ENCODE measurements around the gene FCGR2B.
A peak's percentile ranks its signal among the peaks of the same experiment; 100 is the strongest.
"Not testable (repeated sequence)": the region's sequence is repeated elsewhere in the genome, so short reads cannot be mapped to it uniquely, and the experiment has no call there.

FCGR2B gene

GRCh38 chr1:161722406-161722805, 59.5 kb downstream of the FCGR2B start:
- no peak for DNase-seq (ENCODE audit: low read depth, low spot score)
- in situ Hi-C loops (cut with HindIII; ENCODE audit: low sequenced_read_pairs) = no loop called here
- TF ChIP-seq CTCF (IDR thresholded peaks at IDR 0.05; ENCODE audit: low read depth, low read length) = no peak

GRCh38 chr1:161723459-161724141, 60.7 kb downstream of the FCGR2B start:
- no peak for TF ChIP-seq CTCF (IDR thresholded peaks at IDR 0.05; ENCODE audit: low read depth, low read length)
- in situ Hi-C loops (cut with HindIII; ENCODE audit: low sequenced_read_pairs) = no loop called here
- no peak overlapping the region for H3K4me3 ChIP-seq (ENCODE audit: low read depth, low read length)
- no peak for DNase-seq (ENCODE audit: low read depth, low spot score)

More at GRCh38 chr1:161722406-161722805, 59.5 kb downstream of the FCGR2B start:
- no peak overlapping the region for H3K4me3 ChIP-seq (ENCODE audit: low read depth, low read length)

GRCh38 chr1:161725258-161725907, 62.4 kb downstream of the FCGR2B start:
- DNase-seq (ENCODE audit: low read depth, low spot score) = not testable (repeated sequence)
- in situ Hi-C loops (cut with HindIII; ENCODE audit: low sequenced_read_pairs) = loop anchor here (25.0 kb wide), 1 partner anchor 88 kb away; the partner anchor contains the start of gene FCGR3B
- peak overlapping the region; percentile 59 for H3K4me3 ChIP-seq (ENCODE audit: low read depth, low read length)

GRCh38 chr1:161725908-161726472, 63.0 kb downstream of the FCGR2B start:
- TF ChIP-seq CTCF (IDR thresholded peaks at IDR 0.05; ENCODE audit: low read depth, low read length) = peak; percentile 38
- in situ Hi-C loops (cut with HindIII; ENCODE audit: low sequenced_read_pairs) = loop anchor here (25.0 kb wide), 1 partner anchor 89 kb away; the partner anchor contains the start of gene FCGR3B
- peak overlapping the region; percentile 59 for H3K4me3 ChIP-seq (ENCODE audit: low read depth, low read length)
- DNase-seq (ENCODE audit: low read depth, low spot score) = peak; percentile 47

GRCh38 chr1:161726473-161727255, 63.7 kb downstream of the FCGR2B start:
- peak overlapping the region; percentile 59 for H3K4me3 ChIP-seq (ENCODE audit: low read depth, low read length)
- in situ Hi-C loops (cut with HindIII; ENCODE audit: low sequenced_read_pairs) = loop anchor here (25.0 kb wide), 1 partner anchor 89 kb away; the partner anchor contains the start of gene FCGR3B
- no peak for TF ChIP-seq CTCF (IDR thresholded peaks at IDR 0.05; ENCODE audit: low read depth, low read length)
- DNase-seq (ENCODE audit: low read depth, low spot score) = peak; percentile 75

- DNase-seq (ENCODE audit: low read depth, low spot score) = peak; percentile 87
- H3K4me3 ChIP-seq (ENCODE audit: low read depth, low read length) = peak overlapping the region; percentile 59
- in situ Hi-C loops (cut with HindIII; ENCODE audit: low sequenced_read_pairs) = loop anchor here (25.0 kb wide), 1 partner anchor 90 kb away; the partner anchor contains the start of gene FCGR3B
- no peak for TF ChIP-seq CTCF (IDR thresholded peaks at IDR 0.05; ENCODE audit: low read depth, low read length)
These were observed 64.4 kb downstream of the FCGR2B start for GRCh38 chr1:161727256-161727924.
